HG02870 (cell line): ENCODE data around the gene SNRPA1.

ENCODE experiments used
- ATAC-seq: cut with Tn5 transposase; IDR thresholded peaks from one replicate; pipeline ENCODE4 v1.9.1; 2021; ENCODE audit warnings: mild to moderate bottlenecking, moderate library complexity; ENCODE audit not compliant: unreplicated experiment

SNRPA1 gene

GRCh38 chr15:101320501-101321052 is 25.5 kb upstream of the SNRPA1 start:
- ATAC-seq = peak; percentile 83

- no peak for ATAC-seq
Measured at GRCh38 chr15:101318839-101319238, 23.8 kb upstream of the SNRPA1 start.

GRCh38 chr15:101318147-101318819 is 23.2 kb upstream of the SNRPA1 start:
- no peak for ATAC-seq

GRCh38 chr15:101317336-101317872 is 22.4 kb upstream of the SNRPA1 start:
- no peak for ATAC-seq

GRCh38 chr15:101316529-101316928 is 21.5 kb upstream of the SNRPA1 start:
- ATAC-seq = no peak

- no peak for ATAC-seq
Measured at GRCh38 chr15:101315736-101316135, 20.7 kb upstream of the SNRPA1 start.

- ATAC-seq = no peak
Measured at GRCh38 chr15:101314336-101315125, 19.5 kb upstream of the SNRPA1 start.

GRCh38 chr15:101313041-101313761 is 18.2 kb upstream of the SNRPA1 start:
- no peak for ATAC-seq

- ATAC-seq = no peak
Measured at GRCh38 chr15:101310508-101310907, 15.5 kb upstream of the SNRPA1 start.

GRCh38 chr15:101310161-101310480 is 15.1 kb upstream of the SNRPA1 start:
- ATAC-seq = no peak

- ATAC-seq = no peak
Measured at GRCh38 chr15:101309436-101310160, 14.6 kb upstream of the SNRPA1 start.

- ATAC-seq = no peak
Measured at GRCh38 chr15:101308604-101309435, 13.8 kb upstream of the SNRPA1 start.

GRCh38 chr15:101307897-101308603 is 13.0 kb upstream of the SNRPA1 start:
- ATAC-seq = no peak

- ATAC-seq = no peak
Measured at GRCh38 chr15:101307048-101307896, 12.2 kb upstream of the SNRPA1 start.

- no peak for ATAC-seq
Measured at GRCh38 chr15:101306341-101307047, 11.4 kb upstream of the SNRPA1 start.

GRCh38 chr15:101305820-101306255 is 10.8 kb upstream of the SNRPA1 start:
- ATAC-seq = no peak

GRCh38 chr15:101303408-101303807 is 8.4 kb upstream of the SNRPA1 start:
- no peak for ATAC-seq
